GM18505 (cell line): Measurements from ENCODE around the gene STAC3.

Source experiments
- ATAC-seq: cut with Tn5 transposase; IDR thresholded peaks from one replicate; pipeline ENCODE4 v1.9.1; 2021; ENCODE audit not compliant: unreplicated experiment
- POLR2A ChIP-seq: IDR thresholded peaks from 4 replicates; pipeline ENCODE4 v1.6.1; 2011; ENCODE audit warnings: borderline replicate concordance; ENCODE audit not compliant: insufficient read depth, insufficient read length; ENCODE audit errors: extremely low read depth

The STAC3 gene

GRCh38 chr12:57219205-57219992, 31.6 kb downstream of the STAC3 start:
- no peak for TF ChIP-seq POLR2A

DNA sequence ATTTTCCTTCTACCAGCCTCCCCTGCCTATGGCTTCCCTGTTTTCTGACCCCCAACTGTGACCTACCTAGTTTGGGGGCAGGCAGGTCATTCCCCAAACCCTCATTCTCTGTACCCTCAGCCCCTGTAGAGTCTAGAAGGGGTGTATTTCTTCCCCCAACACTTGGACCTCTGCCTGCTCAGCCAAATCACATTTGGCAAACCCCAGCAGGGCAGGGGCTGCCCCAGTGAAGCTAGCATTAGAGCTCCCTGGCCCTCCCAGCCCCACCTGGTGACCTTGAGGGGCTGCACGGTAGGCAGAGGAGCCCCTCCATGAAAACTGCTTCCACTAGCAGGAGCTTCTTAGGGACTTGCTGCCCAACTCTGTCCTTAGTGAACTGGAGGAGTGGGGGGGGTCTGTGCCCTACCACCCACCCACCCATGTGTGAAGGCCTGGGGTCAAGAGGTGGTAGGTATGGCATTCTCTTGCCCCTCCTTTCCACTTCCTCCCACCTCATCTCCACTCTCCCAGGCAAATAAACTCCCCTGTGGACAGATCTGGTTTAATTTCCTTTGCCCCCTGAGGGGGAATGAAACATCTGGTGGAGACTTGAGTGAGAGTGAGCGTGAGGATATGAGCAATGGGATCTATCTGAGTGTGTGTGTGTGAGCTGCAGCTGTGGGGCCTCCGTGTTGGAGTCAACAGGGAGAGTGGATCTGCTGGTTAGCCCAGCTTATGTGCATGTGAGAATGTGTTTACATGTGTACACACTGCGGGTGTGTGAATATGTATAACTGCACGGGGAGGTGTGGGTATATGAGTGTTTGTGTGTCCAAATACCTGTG, 32.7 kb downstream of the STAC3 start:
- TF ChIP-seq POLR2A = no peak
- ATAC-seq = no peak

More at GRCh38 chr12:57219205-57219992, 31.6 kb downstream of the STAC3 start:
- ATAC-seq = no peak

- no peak for TF ChIP-seq POLR2A
- no peak for ATAC-seq
These were observed 33.8 kb downstream of the STAC3 start for GRCh38 chr12:57216921-57217879.

- no peak for TF ChIP-seq POLR2A
- ATAC-seq = no peak
These were observed 34.7 kb downstream of the STAC3 start, which contains the start of gene NXPH4 for GRCh38 chr12:57216014-57216911. Gene NXPH4 (plus strand): TSS chr12:57216794. CDS start chr12:57216970, 176 bp downstream.

DNA sequence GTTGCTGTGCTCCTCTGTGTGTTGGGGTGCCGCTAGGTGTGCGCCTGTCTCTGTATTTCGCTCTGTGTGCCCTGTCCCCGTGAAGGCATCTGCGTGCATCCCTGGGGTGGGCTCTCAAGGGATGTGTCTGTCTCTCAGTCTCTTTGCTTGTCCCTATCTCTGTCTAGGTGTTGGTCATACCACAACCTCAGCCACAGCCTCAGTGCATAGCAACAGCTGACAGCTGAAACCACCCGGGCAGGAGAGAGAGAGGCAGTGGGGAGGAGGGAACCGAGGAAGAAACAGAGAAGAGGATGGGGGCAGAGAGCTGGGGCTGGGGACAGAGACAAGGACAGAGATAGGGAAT, 35.3 kb downstream of the STAC3 start:
- no peak for TF ChIP-seq POLR2A
- no peak for ATAC-seq

DNA sequence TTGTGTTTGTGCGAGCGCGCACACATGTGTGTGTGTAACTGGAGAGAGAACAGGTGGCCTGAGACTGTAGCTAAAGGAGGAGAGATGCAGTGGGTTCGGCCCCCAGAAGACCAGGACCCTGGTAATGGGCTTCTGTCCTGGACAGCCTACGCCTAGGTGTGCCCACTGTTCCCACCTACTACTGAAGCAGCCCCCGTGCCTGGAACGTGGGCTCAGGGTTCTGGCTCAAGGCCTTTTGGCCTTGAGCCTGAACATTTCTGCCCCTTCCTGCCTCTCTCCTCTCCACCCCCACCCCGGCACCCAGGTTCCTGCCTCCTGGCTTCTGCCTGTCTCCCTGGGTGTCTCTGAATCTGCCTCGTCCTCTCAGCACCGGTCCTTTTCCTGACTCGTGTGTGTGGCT, 35.9 kb downstream of the STAC3 start:
- ATAC-seq = no peak
- TF ChIP-seq POLR2A = no peak

DNA sequence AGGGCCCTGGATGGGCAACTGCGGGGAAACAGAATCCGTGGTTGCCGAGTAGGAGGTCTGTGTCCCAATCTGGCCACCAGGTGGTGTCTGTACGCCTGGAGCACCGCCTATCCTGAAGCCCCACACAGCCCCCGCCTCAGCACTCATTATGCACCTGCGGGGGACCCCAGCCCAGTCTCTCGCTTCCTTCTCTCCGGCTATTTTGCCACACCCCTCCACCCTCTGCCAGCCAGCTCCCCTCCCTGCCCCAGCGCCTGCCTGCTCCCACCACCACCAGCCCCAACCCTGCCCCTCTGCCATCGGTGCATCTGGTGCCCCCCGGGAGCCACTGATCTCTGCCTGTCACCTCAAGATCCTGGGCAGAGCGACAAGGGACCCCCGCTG, 36.6 kb downstream of the STAC3 start:
- TF ChIP-seq POLR2A = no peak
- no peak for ATAC-seq

GRCh38 chr12:57213763-57214397, 37.1 kb downstream of the STAC3 start:
- no peak for TF ChIP-seq POLR2A
- ATAC-seq = no peak

- TF ChIP-seq POLR2A = no peak
- ATAC-seq = no peak
These were observed 37.8 kb downstream of the STAC3 start for GRCh38 chr12:57213058-57213715.

- no peak for ATAC-seq
- no peak for TF ChIP-seq POLR2A
These were observed 38.3 kb downstream of the STAC3 start for GRCh38 chr12:57212701-57213057.
